Retina (tissue), 1 donor: ENCODE measurements around the gene KRTAP10-1.
"Not testable (repeated sequence)": the region's sequence is repeated elsewhere in the genome, so short reads cannot be mapped to it uniquely, and the experiment has no call there.

Source experiments
- DNase-seq: peaks from one replicate; pipeline ENCODE4 v3.0.0-alpha.2; 2016

Gene KRTAP10-1

DNA sequence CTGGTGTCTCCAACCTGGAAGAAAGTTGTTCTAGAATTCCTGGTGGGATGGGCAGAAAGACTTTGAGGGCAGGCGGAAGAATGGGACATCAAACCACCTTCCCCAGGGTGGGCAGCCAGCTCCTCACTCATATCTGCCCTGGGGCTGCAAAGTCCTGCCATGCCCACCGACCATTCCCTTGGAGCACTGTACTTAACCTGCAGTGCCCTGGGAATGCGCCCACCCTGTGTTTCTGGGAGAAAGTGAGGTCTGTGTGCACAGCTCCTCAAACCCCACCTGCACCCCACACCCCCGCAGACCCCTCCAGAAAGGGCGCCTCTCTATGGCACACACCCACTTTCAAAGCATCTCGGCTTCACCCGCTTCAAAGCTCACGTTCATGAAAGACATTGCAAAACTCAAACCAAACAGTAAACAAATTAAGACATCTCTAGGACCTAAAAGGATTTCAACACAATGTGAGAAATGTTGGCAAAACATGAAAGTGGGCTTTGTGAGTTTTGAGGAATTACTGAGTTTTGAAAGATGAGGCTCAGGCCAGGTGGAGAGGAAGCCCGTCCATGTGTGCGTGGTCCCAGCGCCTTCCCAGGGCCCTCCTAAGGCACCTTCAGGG, 25.1 kb downstream of the KRTAP10-1 start:
- DNase-seq = no peak

DNA sequence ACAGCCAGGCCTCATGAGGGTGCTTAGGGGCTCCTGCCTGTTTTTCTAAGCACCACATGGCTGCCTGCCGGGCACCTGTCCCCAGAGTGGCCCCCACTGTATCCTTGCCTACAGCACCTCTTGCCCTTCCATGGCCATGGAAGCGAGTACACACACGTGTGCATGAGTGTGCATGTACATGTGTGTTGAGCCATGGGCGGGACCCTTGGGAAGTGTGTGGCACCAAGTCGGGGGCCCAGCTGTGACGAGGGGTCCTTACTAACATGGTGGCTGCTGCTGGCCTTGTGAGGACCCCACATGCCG, 25.8 kb downstream of the KRTAP10-1 start:
- DNase-seq = no peak

GRCh38 chr21:44513389-44514217, 26.4 kb downstream of the KRTAP10-1 start:
- DNase-seq = no peak

GRCh38 chr21:44512496-44513388, 27.3 kb downstream of the KRTAP10-1 start:
- no peak for DNase-seq

GRCh38 chr21:44511938-44512275, 28.1 kb downstream of the KRTAP10-1 start:
- DNase-seq = no peak

DNA sequence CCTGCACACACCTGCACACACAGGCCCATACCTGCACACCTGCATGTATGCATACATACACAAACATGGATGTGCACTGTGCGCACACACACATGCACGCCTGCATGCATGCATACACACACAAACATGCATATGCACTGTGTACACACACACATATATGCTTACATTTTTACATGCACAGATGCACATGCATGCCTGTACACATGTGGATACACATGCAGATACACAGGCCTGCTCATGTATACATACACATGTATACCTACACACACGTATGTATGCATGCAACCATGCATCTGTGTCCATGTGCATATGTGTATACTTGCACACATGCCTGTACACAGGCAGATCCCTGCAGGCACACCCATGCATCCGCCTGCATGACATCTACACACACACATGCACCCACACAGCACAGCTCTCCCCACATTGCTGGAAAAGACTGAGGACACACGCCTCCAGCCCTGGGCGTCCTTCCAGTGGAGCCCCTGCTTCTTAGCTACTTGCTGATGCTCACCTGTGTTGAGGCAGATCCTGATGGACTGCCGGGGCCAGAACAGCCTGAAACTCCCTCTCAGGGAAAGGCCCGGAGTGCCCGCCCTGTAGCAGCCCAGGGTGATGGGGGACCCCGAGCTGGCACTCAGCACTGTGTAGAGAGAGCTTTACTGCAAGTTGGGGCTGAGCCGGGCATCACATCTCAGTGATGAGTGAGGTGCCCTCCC, 28.6 kb downstream of the KRTAP10-1 start:
- DNase-seq = no peak

DNA sequence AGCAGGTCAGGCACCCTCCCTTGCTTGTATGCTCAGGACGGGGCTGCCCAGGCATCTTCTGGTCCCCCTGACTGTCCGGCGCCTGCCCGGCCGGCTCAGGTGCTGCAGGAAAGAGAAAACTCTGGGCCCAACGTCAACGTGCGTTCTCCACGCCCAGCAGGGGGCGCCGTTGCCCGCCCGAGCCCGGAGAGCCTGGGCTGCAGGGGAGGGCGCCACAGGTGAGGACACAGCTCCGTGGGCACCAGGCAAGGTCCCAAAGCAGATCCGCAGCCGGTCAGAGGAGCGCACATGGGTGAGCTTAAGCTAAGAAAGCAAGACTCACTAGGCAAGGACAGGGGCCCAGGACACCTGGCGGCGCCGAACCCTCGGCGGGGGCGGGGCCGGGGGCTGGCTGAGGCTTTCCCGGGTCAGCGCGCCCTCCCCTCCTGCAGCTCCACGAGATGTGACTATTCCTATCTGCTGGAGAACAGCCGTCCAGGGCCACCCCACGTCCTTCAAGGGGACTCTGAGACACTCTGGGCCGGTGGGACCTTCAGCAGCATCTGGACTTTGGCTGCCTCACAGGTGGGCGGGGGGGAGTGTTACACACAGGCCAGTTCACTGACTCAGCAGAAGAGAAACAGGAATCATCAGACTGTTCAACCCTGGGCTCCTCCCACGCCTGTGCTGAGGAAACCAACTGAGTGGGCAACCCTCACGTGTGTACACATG, 29.3 kb downstream of the KRTAP10-1 start:
- peak; percentile 76 for DNase-seq

DNA sequence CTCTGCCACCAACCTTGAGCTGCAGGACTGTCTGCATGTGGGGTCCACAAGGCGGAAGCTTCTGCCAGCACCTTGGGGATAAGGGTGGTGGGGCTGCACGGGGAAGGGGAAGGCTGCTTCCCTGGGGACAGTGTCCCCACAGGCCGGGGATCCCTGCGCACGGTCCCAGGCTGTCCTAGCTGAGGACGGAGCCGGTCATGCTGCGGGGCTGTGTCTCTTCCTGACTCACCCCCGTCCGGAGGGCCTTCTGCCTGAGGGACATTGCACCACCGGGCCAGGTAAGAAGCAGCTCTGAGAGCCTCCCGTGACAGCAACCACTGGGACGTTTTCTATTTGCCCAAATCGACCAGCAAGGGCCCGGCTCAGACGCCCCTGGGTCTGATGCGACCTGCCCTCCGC, 29.9 kb downstream of the KRTAP10-1 start:
- no peak for DNase-seq

- no peak for DNase-seq
Observed at GRCh38 chr21:44509539-44509938, 30.5 kb downstream of the KRTAP10-1 start.

GRCh38 chr21:44508711-44509445, 31.1 kb downstream of the KRTAP10-1 start:
- DNase-seq = no peak

DNA sequence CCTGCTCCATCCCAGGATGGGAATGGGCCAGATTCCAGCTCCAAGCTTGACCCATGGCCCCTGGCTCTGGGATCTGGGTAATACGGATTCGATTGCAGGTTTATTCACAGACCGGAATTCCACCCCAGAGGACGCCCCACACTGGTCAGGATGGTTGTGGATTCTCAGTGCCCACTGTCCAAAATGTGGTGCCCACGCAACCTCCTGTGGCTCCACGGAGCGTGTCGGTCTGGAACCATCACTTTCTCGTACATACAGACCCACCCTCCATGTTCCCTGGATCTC, 31.6 kb downstream of the KRTAP10-1 start:
- DNase-seq = no peak

- no peak for DNase-seq
Observed at GRCh38 chr21:44507673-44508425, 32.1 kb downstream of the KRTAP10-1 start.

DNA sequence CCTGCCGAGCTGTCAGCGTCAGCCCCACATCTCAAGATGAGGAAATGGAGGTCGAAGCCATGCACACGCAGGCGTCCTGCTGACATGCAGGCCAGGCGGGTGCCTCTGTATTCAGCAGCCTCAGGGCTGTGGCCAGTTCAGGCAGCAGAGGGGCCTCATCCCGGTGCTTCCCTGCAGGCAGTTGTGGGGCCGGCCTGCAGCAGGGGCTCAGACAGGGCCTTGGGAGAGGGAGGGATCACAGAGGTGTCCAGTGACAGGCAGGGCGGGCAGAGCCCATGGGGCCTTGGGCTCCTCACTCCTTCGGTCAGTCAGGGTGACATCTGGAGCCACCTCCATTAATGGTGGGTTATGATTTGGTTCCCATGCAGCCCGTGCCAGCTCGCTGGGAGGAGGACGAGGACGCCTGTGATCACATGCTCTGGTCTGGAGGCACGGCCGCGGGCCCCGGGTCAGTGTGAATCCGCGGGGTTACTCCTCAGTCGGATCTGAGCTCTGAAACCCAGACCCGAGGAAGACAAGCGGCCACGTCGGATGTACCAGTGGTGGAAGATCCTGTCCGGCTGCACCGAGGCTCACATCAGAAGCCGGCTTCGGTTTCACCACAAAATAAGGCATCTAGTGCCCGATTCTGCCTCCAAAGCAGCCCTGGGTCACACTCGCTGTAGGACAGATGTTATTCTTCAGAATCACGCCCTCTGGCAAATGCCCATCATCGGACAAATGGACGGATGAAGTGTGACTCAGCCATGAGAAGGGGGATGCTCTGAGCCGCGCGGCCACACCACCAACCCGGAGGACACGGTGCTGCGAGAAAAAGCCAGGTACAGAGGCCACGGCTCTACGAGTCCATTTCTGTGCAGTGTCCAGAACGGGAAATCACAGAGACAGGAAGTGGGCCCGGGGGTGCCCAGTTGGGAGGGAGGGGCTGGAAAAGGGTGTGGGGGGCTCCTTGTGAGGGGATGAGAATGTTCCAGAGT, 33.4 kb downstream of the KRTAP10-1 start:
- DNase-seq = peak; percentile 54

DNA sequence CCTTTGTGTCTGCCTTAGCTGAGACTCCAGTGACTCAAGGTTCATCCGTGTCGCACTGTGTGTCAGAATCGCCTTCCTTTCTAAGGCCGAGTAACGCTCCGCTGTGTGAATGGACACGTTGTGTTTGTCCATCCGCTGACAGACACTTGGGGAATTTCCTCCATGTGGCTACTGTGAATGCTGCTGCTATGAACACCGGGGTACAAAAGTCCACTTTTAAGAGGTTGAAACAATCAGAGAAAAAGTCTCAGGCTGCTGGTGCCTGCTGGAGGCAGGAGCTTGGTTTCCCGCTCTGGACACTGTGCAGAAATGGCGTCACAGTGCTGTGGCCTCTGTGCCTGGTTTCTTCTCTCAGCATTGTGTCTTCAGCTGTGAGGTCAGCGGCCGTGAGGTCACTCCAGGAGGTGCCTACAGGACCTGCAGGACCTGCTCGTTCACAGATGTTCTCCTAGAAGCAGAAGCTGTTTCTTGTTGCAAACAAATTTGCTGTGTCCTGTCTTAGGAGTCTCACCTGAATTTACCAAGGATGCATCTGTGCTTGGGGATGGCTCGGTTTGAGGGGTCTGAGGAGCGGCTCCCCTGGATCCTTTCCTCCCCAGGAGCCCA, 34.2 kb downstream of the KRTAP10-1 start:
- DNase-seq = peak; percentile 54

DNA sequence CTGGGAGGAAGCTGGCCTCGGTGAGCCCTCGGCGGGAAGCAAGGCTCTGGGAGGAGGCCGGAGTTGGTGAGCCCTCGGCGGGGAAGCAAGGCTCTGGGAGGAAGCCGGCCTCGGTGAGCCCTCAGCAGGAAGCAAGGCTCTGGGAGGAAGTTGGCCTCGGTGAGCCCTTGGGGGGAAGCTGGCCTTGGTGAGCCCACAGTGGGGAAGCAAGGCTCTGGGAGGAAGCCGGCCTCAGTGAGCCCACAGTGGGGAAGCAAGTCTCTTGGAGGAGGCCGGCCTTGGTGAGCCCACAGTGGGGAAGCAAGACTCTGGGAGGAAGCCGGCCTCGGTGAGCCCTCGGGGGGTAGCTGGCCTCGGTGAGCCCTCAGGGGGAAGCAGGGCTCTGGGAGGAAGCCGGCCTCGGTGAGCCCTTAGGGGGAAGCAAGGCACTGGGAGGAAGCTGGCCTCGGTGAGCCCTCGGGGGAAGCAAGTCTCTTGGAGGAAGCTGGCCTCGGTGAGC, 36.0 kb downstream of the KRTAP10-1 start:
- no peak for DNase-seq

- DNase-seq = not testable (repeated sequence)
Observed at GRCh38 chr21:44503006-44503889, 36.7 kb downstream of the KRTAP10-1 start.

- no peak for DNase-seq
Observed at GRCh38 chr21:44502171-44502958, 37.6 kb downstream of the KRTAP10-1 start.
